MCF 10A (cell line): ENCODE data around the gene MOK. TPM values are rescaled to one million over a fixed set of nuclear protein-coding genes. Genes with fewer than 3 reads are reported as not detected.

Experiments
- BruUV-seq: library from RNA; stranded (reverse); fragments of 400-500 nt; replicated peaks from 2 replicates; lab custom pipeline; 2021; lab: Mats Ljungman, UMichigan
- CTCF ChIA-PET: fragments of 300-600 bp; sonication (Branson Sonifier 250); formaldehyde crosslinking; extraction: SDS; loops from one replicate; lab custom pipeline; 2021; ENCODE audit warnings: antibody characterized with exemption, inconsistent platforms; lab: Yijun Ruan, JAX
- POLR2A ChIA-PET: fragments of 300-600, 350-650 bp; sonication (Branson Sonifier 250); formaldehyde crosslinking; extraction: SDS; loops from one replicate; lab custom pipeline; 2020; ENCODE audit warnings: antibody characterized with exemption, inconsistent platforms; lab: Yijun Ruan, JAX
- DNase-seq: peaks from one replicate; pipeline ENCODE4 v3.0.0-alpha.2; 2018; ENCODE audit not compliant: unreplicated experiment
- H3K27ac Mint-ChIP-seq: one replicate; pipeline ENCODE4 v1.8.0; 2022; ENCODE audit warnings: mild to moderate bottlenecking, low read depth, mixed read lengths; ENCODE audit not compliant: unreplicated experiment
- H3K27me3 Mint-ChIP-seq: one replicate; pipeline ENCODE4 v1.8.0; 2022; ENCODE audit warnings: mixed read lengths; ENCODE audit not compliant: insufficient read depth, unreplicated experiment
- H3K36me3 Mint-ChIP-seq: one replicate; pipeline ENCODE4 v1.8.0; 2022; ENCODE audit warnings: mild to moderate bottlenecking, moderate library complexity, mixed read lengths; ENCODE audit not compliant: insufficient read depth, unreplicated experiment
- H3K4me1 Mint-ChIP-seq: one replicate; pipeline ENCODE4 v1.8.0; 2022; ENCODE audit warnings: mixed read lengths; ENCODE audit not compliant: insufficient read depth, unreplicated experiment
- H3K4me3 Mint-ChIP-seq: one replicate; pipeline ENCODE4 v1.8.0; 2022; ENCODE audit warnings: mild to moderate bottlenecking, moderate library complexity, mixed read lengths; ENCODE audit not compliant: unreplicated experiment
- H3K9me3 Mint-ChIP-seq: one replicate; pipeline ENCODE4 v1.8.0; 2022; ENCODE audit warnings: mixed read lengths; ENCODE audit not compliant: unreplicated experiment
- intact Hi-C: fragments of 100-400 bp; cut with micrococcal nuclease; formaldehyde crosslinking; loops from 2 replicates; pipeline ENCODE4 v1.14.1; 2022
- total RNA-seq: library from RNA; stranded (reverse); gene quantifications from 2 replicates; pipeline ENCODE4 v1.2.3, GENCODE V29; 2022
- TF ChIP-seq, protein P1 (sequence below): fragments of 200-600 bp; IDR thresholded peaks from one replicate; pipeline ENCODE4 v1.8.0; 2022; ENCODE audit warnings: antibody characterized with exemption, mild to moderate bottlenecking; ENCODE audit not compliant: unreplicated experiment

MOK gene
- total RNA-seq, 1 experiment from 2014 or later = 98.9 TPM

DNA sequence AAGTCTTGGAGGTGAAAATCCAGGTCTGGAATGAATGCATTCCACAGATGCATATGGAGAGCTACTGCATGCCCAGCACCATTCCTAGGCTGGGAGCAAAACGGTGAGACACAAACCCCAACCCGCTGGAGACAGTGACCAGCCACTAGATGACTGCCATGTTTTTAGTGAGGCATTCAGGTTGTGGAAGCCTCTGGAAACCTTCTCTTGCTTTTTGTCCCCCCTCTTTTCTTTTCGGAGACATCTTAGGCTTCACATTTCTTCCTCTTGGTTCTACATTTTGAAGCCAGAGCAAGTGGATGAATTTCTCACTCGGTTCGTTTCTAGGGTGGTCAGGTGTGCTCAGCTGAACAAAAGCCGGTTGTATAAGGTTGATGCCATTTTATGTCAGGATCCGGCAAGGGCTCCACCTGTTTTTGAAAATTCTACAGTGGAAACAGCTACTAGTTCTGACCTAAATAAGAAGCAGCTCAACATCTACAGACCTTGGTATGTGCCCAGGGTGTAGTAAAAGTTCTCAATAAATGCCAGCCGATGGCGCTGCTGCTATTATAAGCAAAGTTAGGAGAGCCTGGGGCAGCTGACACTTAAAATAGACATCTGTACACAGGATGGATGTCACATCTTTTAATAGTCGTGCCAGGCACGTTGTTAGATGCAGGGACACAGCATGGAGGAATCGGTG, 12.7 kb upstream of the MOK start:
- intact Hi-C loops = loop anchor here (2.0 to 10.0 kb wide), 4 partner anchors 191 to 543 kb away; partner anchors contain the start of genes ANKRD9, DYNC1H1 and HSP90AA1
- Mint-ChIP-seq H3K4me1 (peaks cover 16% of the 10 kb centered on the region), H3K4me3 (peak overlapping the region; percentile 93), H3K36me3 (peaks cover 14% of the 10 kb centered on the region), H3K9me3 (no peaks in the 10 kb centered on the region), H3K27ac (peak overlapping the region; percentile 69), H3K27me3 (no peaks in the 10 kb centered on the region)
- no TSS peak for BruUV-seq
- ChIA-PET POLR2A (interaction anchor here (0.9 to 4.7 kb wide), 11 partner anchors 13 to 370 kb away, joined by 3 to 29 read pairs (median 4); partner anchors contain the start of genes CINP, DYNC1H1, MOK and TECPR2), CTCF (interaction anchor here (0.6 to 2.7 kb wide), 11 partner anchors 9 to 219 kb away, joined by 3 to 10 read pairs (median 3); partner anchors contain the start of gene MOK)
- TF ChIP-seq, protein P1, sequence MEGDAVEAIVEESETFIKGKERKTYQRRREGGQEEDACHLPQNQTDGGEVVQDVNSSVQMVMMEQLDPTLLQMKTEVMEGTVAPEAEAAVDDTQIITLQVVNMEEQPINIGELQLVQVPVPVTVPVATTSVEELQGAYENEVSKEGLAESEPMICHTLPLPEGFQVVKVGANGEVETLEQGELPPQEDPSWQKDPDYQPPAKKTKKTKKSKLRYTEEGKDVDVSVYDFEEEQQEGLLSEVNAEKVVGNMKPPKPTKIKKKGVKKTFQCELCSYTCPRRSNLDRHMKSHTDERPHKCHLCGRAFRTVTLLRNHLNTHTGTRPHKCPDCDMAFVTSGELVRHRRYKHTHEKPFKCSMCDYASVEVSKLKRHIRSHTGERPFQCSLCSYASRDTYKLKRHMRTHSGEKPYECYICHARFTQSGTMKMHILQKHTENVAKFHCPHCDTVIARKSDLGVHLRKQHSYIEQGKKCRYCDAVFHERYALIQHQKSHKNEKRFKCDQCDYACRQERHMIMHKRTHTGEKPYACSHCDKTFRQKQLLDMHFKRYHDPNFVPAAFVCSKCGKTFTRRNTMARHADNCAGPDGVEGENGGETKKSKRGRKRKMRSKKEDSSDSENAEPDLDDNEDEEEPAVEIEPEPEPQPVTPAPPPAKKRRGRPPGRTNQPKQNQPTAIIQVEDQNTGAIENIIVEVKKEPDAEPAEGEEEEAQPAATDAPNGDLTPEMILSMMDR = no peak
- peak; percentile 66 for DNase-seq

DNA sequence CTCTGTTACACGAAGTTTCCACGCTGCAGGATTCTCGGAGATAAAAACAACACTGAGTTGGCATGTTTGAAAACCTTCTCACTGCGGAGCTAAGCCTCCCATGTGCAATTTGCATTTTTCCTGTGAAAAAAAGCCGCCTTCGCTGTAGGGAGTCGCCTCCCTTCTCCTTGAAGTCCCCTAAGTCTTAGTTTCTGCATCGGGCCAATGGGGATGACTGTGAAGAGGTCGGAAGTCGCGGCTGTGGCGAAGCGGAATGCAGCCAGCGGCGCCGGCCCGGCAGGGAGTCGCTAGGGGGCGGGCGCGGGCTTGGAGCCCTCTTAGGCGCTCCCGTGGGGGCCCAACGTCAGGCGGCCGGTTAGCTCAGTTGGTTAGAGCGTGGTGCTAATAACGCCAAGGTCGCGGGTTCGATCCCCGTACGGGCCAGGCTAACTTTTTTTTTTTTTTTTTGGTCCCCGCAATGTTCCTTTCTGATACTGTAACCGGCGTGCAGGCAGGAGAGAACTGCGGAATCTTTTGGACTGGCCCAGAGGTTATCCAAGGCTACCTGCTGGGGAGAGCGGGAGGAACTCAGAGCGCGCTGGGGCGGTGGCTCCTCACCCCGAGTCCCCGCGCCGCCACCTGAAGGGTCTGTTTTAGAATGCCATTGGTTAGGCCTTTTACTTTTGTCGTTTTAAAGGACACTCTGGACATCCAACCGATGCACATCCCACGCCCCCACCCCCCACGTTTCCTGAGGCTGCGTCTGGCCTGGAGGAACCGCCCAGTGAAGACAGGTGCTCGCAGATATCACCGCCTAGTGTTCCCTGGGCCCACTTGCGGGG, 12.0 kb upstream of the MOK start:
- peak; percentile 90 for DNase-seq
- TF ChIP-seq, protein P1 = peak; percentile 91
- POLR2A ChIA-PET = interaction anchor here (0.6 to 4.7 kb wide), 15 partner anchors 12 to 369 kb away, joined by 3 to 29 read pairs (median 4); partner anchors contain the start of genes CINP, DYNC1H1, MOK and TECPR2
- no peaks in the 10 kb centered on the region for H3K27me3 Mint-ChIP-seq
- peaks cover 14% of the 10 kb centered on the region for H3K36me3 Mint-ChIP-seq
- intact Hi-C loops = loop anchor here (1.0 to 10.0 kb wide), 5 partner anchors 192 to 542 kb away; partner anchors contain the start of genes ANKRD9, DYNC1H1 and HSP90AA1
- H3K4me3 Mint-ChIP-seq = peak overlapping the region; percentile 93
- H3K9me3 Mint-ChIP-seq = no peaks in the 10 kb centered on the region
- no TSS peak for BruUV-seq
- peaks cover 16% of the 10 kb centered on the region for H3K4me1 Mint-ChIP-seq
- H3K27ac Mint-ChIP-seq = peak overlapping the region; percentile 69
- CTCF ChIA-PET = interaction anchor here (0.6 to 2.7 kb wide), 20 partner anchors 9 to 1668 kb away, joined by 3 to 10 read pairs (median 3); partner anchors contain the start of gene MOK

DNA sequence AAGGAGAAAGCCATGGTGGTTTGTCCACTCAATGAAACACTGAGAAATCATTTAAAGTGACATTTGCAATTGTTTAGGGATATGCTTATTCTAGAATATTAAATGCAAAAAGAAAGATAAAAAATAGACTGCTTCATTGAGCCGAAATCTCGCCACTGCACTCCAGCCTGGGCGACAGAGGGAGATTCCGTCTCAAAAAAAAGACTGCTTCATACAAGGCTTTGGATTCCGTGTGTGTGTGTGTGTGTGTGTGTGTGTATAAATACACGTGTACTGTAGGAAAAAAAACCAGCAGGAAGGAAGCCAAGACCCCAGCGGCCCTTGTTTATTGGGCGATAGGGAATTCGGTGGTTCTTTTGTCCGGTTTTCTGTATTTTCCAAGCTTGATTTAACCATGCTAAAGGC, 11.4 kb upstream of the MOK start:
- peaks cover 14% of the 10 kb centered on the region for H3K36me3 Mint-ChIP-seq
- POLR2A ChIA-PET = interaction anchor here (0.6 to 4.7 kb wide), 13 partner anchors 12 to 368 kb away, joined by 3 to 29 read pairs (median 4); partner anchors contain the start of genes CINP, DYNC1H1, MOK and TECPR2

More for the DNA sequence above, 11.4 kb upstream of the MOK start:
- CTCF ChIA-PET = interaction anchor here (0.6 to 2.7 kb wide), 15 partner anchors 8 to 1668 kb away, joined by 3 to 10 read pairs (median 3); no protein-coding TSS in a partner anchor
- intact Hi-C loops = loop anchor here (1.0 to 10.0 kb wide), 5 partner anchors 192 to 542 kb away; partner anchors contain the start of genes ANKRD9, DYNC1H1 and HSP90AA1
- TF ChIP-seq, protein P1 = no peak
- Mint-ChIP-seq H3K27me3 (no peaks in the 10 kb centered on the region), H3K4me3 (peak overlapping the region; percentile 93), H3K9me3 (no peaks in the 10 kb centered on the region), H3K27ac (no peak overlapping the region), H3K4me1 (peaks cover 16% of the 10 kb centered on the region)
- DNase-seq = peak; percentile 42
- no TSS peak for BruUV-seq
